Neuron (in vitro differentiated cells): ENCODE data around the gene MRPL51.
"Not testable (repeated sequence)": the region's sequence is repeated elsewhere in the genome, so short reads cannot be mapped to it uniquely, and the experiment has no call there.

ENCODE experiments used
- H2AFZ ChIP-seq: one replicate; pipeline ENCODE4 v1.6.1; 2013; ENCODE audit warnings: low read depth, mild to moderate bottlenecking, inconsistent platforms, low read length, moderate library complexity
- H3K27me3 ChIP-seq: one replicate; pipeline ENCODE4 v1.6.1; 2013; ENCODE audit warnings: low read length; ENCODE audit not compliant: insufficient read depth
- H3K36me3 ChIP-seq: one replicate; pipeline ENCODE4 v1.6.1; 2013; ENCODE audit warnings: low read length; ENCODE audit not compliant: insufficient read depth
- H3K4me1 ChIP-seq: one replicate; pipeline ENCODE4 v1.6.1; 2013; ENCODE audit warnings: low read length; ENCODE audit not compliant: insufficient read depth
- H3K4me3 ChIP-seq: 2 replicates; pipeline ENCODE4 v1.5.1; 2013; ENCODE audit warnings: mild to moderate bottlenecking, low read length, moderate library complexity
- H3K9me3 ChIP-seq: one replicate; pipeline ENCODE4 v1.6.1; 2013; ENCODE audit warnings: low read length

The MRPL51 gene

DNA sequence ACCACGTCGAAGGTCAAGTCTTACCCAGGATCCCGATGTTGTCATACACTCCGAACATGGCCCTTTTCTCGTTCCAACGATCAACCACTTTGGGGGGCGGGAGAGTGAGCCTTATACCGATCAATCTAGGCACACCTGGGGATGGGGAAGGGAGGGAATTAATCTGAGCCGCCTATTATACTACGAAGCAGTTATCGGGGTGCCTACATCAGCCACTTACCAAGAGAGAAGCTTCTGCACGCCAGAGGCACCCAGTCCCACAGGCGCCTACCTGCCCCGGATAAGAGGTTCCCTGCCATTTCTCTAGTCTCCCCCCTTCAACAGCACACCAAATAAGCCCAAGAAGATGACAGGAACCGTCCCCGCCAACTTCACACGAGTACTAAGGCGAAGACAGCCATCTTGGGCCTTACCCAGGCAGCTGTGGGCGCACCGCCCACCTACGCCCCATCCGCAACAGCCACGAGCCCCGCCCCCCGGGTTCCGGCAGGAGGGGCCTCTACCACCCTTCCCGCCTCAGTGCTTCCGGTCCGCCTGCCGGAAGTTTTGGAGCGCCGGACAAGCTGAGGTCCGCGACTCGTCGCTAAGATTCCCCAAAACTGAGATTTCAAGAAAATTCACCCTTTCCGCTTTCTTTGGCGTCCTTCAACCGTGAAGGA, at the start of gene MRPL51:
Gene MRPL51, minus strand, starts transcription at position 425 of the 659 bp plus-strand sequence. Its CDS starts 126 bp downstream, at position 299.
- H3K27me3 ChIP-seq, result no peaks in the 10 kb centered on the region
- no peaks in the 10 kb centered on the region for H3K9me3 ChIP-seq
- peaks cover 34% of the 10 kb centered on the region for H3K36me3 ChIP-seq
- peak within 1 kb of the TSS; percentile 98 for H3K4me3 ChIP-seq
- H2AFZ ChIP-seq, result peak within 1 kb of the TSS; percentile 82
- peaks cover 33% of the 10 kb centered on the region for H3K4me1 ChIP-seq

DNA sequence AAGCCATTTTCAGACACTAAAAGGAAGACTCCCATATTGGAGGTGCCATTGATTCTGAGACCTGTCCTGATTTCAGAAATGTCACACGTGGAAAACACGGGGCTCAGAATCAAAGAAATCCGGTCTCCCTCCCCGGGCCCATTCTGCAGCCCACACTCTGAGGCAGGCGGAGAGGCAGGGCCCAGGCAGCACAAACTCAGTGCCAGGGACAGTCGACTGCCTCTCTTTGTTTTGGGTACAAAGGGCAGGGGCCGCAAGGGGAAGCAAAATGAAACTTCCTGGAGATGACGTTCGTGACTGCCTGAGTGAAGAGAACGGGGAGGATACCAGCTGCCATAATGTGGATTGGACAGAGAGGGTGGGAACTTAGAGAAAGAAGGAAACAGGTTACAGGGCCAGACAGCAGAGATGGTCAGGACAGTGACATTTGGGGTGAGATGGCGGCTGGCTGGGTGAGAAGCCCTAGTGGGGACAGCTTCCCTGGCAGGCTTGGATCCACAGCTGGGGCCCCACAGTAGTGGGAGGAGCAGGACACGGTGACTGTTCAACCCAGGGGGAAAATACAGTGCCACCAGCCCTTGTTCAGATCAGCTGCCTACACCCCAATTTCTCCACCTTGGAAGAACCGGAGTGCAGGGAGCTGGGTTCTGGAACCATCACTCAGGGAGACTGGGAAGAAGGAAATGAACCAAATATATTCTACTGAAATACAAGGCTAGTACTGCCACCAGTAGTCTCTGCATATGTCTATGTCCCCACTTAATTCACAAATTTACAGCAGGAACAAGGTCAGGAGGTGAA, 49.3 kb upstream of the MRPL51 start:
- Histone ChIP-seq H3K4me1 (peaks cover 17% of the 10 kb centered on the region), H3K9me3 (peaks cover 2% of the 10 kb centered on the region), H3K36me3 (peaks cover 40% of the 10 kb centered on the region), H2AFZ (no peak overlapping the region), H3K4me3 (no peak overlapping the region), H3K27me3 (no peaks in the 10 kb centered on the region)

DNA sequence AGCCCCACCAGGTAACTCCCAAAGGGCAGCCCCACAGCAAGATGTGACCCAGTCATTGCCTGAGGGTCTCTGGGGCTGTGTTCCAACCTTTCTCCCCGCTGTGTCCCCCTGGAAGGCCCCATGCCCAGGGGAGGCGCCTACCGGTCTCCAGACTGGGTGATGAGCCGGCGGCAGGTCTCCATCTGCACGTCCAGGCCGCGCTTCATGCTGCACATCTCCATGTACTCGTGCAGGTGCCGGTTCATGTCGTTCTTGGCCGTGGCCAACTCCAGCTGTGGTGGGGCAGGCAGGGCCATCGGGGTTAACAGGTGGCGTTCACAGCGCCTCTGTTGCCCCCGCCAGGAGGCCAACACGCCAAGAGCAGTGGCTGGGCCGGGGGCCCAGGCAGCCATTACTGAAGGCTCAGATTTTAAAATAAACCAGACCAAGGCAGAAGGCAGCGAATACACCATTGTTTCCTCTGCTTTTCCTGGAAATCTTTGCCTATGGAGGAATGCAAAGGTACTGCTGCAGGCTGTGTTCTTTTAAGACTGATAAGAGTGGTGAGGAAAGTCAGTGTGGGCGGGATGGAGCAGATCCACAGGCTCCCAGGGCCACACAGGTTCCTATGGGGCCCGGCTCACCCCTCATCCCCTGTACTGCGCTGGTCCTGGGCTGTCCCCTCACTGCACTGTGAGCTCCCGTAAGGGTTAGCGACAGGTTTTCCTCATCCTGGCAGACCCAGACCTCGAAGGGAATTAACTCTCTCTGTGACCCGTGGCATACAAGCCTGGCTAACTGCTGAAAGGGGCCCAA, 48.5 kb upstream of the MRPL51 start:
- Histone ChIP-seq H3K27me3 (no peaks in the 10 kb centered on the region), H3K4me3 (no peak overlapping the region), H3K4me1 (peaks cover 20% of the 10 kb centered on the region), H3K9me3 (peaks cover 2% of the 10 kb centered on the region), H3K36me3 (peaks cover 43% of the 10 kb centered on the region), H2AFZ (no peak overlapping the region)

DNA sequence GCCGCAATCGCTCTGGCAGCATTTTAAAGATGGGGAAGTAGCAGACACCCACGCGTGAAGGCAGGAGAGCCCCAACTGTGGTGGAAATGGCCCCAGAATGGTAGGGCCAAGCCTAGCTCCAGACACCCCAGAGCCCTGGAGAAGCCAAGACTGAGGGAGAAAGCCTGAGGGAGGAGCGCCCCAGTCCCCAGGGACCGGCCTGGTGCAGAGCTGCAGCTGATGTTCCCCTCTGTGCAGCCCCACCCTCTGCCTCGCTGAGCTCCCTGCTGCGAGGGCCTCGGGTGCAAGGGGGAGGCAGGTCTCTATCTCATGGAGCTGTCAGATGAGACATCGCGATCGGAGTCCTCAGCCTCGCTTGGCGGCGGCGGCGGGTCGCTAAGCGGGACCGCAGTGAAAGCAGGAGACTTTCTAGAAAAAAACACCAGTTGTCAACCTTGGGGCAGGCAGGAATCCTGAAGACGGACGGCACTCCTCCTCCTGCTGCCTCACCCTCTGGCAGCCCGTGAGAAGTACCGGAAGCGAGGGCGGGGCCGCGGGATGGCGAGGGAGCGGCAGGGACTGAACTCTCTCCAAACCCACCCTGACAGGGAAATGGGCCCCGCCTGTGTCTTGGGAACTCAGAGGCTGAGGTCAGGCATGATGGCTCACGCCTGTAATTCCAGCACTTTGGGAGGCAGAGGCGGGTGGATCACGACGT, 47.3 kb upstream of the MRPL51 start:
- Histone ChIP-seq H3K4me3 (no peak overlapping the region), H3K9me3 (no peaks in the 10 kb centered on the region), H3K36me3 (peaks cover 50% of the 10 kb centered on the region), H3K4me1 (peaks cover 33% of the 10 kb centered on the region), H3K27me3 (no peaks in the 10 kb centered on the region), H2AFZ (no peak overlapping the region)

DNA sequence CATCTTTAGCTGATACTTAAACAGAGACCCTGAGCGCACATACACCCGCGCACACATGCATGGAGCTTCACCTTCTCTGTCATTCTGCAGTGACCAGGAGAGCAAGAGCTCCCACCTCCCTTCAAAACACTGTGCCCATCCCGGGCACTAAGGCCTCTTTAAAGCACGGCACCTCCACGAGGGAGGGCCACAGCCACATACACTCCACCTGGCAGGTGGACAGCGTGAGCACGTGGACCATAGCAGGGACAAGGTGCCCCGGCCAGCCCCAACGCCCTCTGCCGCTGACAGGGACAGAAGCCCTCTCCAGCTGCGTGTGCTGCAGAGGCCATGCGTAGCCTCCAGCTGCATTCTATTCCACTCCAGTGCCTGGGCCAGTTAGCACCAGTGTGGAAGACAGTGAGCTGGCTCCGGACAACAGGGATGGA, 46.7 kb upstream of the MRPL51 start:
- Histone ChIP-seq H3K4me3 (no peak overlapping the region), H3K9me3 (no peaks in the 10 kb centered on the region), H3K36me3 (peaks cover 51% of the 10 kb centered on the region), H3K4me1 (peaks cover 33% of the 10 kb centered on the region), H3K27me3 (no peaks in the 10 kb centered on the region), H2AFZ (no peak overlapping the region)

DNA sequence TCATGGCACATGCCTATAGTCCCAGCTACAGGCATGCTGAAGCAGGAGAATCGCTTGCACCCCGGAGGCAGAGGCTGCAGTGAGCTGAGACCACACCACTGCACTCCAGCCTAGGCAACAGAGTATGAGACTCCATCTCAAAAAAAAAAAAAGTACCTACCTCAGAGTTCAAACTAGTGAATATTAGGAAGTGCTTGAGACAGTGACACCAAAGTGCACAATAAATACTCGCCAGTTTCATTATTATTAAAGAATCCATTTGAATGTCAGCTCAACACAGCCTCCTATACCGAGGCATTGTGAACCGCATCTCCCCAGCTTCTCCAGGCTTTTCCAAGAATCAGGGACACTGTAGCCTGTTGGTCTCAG, 46.2 kb upstream of the MRPL51 start:
- Histone ChIP-seq H3K27me3 (no peaks in the 10 kb centered on the region), H3K36me3 (peaks cover 47% of the 10 kb centered on the region), H3K4me1 (peaks cover 33% of the 10 kb centered on the region)

DNA sequence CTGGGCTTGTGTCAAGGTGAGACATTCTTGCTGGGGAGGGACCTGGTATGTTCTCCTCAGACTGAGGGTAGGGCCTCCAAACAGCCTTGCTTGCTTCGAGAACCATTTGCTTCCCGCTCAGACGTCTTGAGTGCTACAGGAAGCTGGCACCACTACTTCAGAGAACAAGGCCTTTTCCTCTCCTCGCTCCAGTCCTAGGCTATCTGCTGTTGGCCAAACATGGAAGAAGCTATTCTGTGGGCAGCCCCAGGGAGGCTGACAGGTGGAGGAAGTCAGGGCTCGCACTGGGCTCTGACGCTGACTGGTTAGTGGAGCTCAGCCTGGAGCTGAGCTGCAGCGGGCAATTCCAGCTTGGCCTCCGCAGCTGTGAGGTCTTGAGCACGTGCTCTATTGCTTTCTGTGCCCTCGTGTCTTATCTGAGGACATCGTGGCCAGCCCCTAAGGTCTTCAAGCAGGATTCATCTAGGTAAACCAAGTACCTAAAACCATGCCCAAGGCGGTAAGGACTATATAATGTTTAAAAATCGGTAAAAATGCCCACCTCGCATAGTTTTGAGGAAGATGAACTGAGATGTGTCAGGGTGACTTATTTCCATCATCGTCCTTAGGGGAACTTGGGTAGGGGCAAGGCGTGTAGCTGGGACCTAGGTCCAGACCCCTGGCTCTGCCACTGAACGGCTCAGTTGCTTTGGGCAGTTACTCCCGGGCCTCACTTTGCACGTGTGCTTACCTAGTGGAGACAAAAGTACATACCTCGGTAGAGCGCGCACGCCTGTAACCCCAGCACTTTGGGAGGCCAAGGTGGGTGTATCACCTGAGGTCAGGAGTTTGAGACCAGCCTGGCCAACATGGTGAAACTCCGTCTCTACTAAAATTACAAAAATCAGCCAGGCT, 45.6 kb upstream of the MRPL51 start:
- Histone ChIP-seq H3K4me3 (no peak overlapping the region), H3K27me3 (no peaks in the 10 kb centered on the region), H3K4me1 (peaks cover 33% of the 10 kb centered on the region), H3K36me3 (peaks cover 46% of the 10 kb centered on the region), H2AFZ (no peak overlapping the region), H3K9me3 (no peaks in the 10 kb centered on the region)

More for the DNA sequence above, 46.2 kb upstream of the MRPL51 start:
- no peak overlapping the region for H3K4me3 ChIP-seq
- H3K9me3 ChIP-seq, result no peaks in the 10 kb centered on the region
- H2AFZ ChIP-seq, result no peak overlapping the region

DNA sequence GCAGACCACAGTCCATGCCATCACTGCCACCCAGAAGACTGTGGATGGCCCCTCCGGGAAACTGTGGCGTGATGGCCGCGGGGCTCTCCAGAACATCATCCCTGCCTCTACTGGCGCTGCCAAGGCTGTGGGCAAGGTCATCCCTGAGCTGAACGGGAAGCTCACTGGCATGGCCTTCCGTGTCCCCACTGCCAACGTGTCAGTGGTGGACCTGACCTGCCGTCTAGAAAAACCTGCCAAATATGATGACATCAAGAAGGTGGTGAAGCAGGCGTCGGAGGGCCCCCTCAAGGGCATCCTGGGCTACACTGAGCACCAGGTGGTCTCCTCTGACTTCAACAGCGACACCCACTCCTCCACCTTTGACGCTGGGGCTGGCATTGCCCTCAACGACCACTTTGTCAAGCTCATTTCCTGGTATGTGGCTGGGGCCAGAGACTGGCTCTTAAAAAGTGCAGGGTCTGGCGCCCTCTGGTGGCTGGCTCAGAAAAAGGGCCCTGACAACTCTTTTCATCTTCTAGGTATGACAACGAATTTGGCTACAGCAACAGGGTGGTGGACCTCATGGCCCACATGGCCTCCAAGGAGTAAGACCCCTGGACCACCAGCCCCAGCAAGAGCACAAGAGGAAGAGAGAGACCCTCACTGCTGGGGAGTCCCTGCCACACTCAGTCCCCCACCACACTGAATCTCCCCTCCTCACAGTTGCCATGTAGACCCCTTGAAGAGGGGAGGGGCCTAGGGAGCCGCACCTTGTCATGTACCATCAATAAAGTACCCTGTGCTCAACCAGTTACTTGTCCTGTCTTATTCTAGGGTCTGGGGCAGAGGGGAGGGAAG, 44.7 kb upstream of the MRPL51 start:
- Histone ChIP-seq H3K4me1 (peaks cover 31% of the 10 kb centered on the region), H3K36me3 (peaks cover 46% of the 10 kb centered on the region)
- H2AFZ ChIP-seq, H3K27me3 ChIP-seq, H3K9me3 ChIP-seq, H3K4me3 ChIP-seq: not testable (repeated sequence)

DNA sequence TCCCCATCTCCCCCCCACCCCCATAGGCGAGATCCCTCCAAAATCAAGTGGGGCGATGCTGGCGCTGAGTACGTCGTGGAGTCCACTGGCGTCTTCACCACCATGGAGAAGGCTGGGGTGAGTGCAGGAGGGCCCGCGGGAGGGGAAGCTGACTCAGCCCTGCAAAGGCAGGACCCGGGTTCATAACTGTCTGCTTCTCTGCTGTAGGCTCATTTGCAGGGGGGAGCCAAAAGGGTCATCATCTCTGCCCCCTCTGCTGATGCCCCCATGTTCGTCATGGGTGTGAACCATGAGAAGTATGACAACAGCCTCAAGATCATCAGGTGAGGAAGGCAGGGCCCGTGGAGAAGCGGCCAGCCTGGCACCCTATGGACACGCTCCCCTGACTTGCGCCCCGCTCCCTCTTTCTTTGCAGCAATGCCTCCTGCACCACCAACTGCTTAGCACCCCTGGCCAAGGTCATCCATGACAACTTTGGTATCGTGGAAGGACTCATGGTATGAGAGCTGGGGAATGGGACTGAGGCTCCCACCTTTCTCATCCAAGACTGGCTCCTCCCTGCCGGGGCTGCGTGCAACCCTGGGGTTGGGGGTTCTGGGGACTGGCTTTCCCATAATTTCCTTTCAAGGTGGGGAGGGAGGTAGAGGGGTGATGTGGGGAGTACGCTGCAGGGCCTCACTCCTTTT, 44.0 kb upstream of the MRPL51 start:
- Histone ChIP-seq H2AFZ (no peak overlapping the region), H3K4me1 (peaks cover 31% of the 10 kb centered on the region), H3K27me3 (no peaks in the 10 kb centered on the region), H3K4me3 (no peak overlapping the region), H3K36me3 (peaks cover 46% of the 10 kb centered on the region), H3K9me3 (no peaks in the 10 kb centered on the region)

DNA sequence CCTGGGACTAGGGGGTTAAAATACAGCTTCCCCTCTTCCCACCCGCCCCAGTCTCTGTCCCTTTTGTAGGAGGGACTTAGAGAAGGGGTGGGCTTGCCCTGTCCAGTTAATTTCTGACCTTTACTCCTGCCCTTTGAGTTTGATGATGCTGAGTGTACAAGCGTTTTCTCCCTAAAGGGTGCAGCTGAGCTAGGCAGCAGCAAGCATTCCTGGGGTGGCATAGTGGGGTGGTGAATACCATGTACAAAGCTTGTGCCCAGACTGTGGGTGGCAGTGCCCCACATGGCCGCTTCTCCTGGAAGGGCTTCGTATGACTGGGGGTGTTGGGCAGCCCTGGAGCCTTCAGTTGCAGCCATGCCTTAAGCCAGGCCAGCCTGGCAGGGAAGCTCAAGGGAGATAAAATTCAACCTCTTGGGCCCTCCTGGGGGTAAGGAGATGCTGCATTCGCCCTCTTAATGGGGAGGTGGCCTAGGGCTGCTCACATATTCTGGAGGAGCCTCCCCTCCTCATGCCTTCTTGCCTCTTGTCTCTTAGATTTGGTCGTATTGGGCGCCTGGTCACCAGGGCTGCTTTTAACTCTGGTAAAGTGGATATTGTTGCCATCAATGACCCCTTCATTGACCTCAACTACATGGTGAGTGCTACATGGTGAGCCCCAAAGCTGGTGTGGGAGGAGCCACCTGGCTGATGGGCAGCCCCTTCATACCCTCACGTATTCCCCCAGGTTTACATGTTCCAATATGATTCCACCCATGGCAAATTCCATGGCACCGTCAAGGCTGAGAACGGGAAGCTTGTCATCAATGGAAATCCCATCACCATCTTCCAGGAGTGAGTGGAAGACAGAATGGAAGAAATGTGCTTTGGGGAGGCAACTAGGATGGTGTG, 43.1 kb upstream of the MRPL51 start:
- Histone ChIP-seq H3K4me1 (peaks cover 32% of the 10 kb centered on the region), H3K27me3 (no peaks in the 10 kb centered on the region)

More for the DNA sequence above, 43.1 kb upstream of the MRPL51 start:
- Histone ChIP-seq H3K9me3 (no peaks in the 10 kb centered on the region), H2AFZ (no peak overlapping the region), H3K36me3 (peaks cover 43% of the 10 kb centered on the region), H3K4me3 (peak overlapping the region; percentile 90)
